ENCODE data around the gene TMEM88. TPM values are rescaled to one million over a fixed set of nuclear protein-coding genes. Genes with fewer than 3 reads are reported as not detected.

TMEM88 gene
- total RNA-seq, 1 experiment from 2014 or later: 1.5 TPM

DNA sequence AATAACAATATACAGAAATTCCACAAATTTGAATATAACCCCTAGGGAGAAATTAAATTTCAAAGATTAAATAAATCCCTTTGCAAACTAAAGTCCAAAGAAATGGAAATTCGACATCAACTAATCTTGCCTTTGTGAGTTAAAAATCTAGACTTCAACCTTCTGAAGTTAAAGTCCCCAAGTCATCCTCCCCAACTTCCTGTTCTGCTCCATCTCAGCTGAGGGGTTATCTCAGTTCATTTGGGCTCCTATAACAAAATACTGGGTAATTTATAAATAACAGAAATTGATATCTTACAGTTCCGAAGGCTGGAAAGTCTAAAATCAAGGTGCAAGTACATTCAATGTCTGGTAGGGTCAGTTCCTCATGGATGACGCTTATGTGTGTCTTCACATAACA is 43.6 kb upstream of the TMEM88 start:
- TF ChIP-seq CTCF (conservative IDR thresholded peaks at IDR 0.05; ENCODE audit: low read depth, low read length) (no peak), EZH2phosphoT487 (IDR thresholded peaks at IDR 0.05; ENCODE audit: borderline replicate concordance, low read length) (no peak), EZH2 (IDR thresholded peaks at IDR 0.05; ENCODE audit: low read length, unreplicated experiment) (no peak)
- Histone ChIP-seq H3K9ac (ENCODE audit: low read length) (no peak overlapping the region), H3K79me2 (ENCODE audit: low read length) (no peaks in the 10 kb centered on the region), H4K20me1 (ENCODE audit: low read length) (no peaks in the 10 kb centered on the region), H3K27me3 (ENCODE audit: low read length) (no peaks in the 10 kb centered on the region), H3K9me2 (replicated peaks; ENCODE audit: low read length) (no peaks in the 10 kb centered on the region), H3K27ac (ENCODE audit: low read length) (no peak overlapping the region), H3F3A (ENCODE audit: low read length, unreplicated experiment) (no peaks in the 10 kb centered on the region), H2AFZ (ENCODE audit: low read length) (no peak overlapping the region), H3K4me3 (ENCODE audit: low read length) (no peak overlapping the region), H3K36me3 (ENCODE audit: low read depth, low read length) (no peaks in the 10 kb centered on the region), H3K4me2 (ENCODE audit: low read length) (no peak overlapping the region), H3K9me3 (ENCODE audit: low read length) (no peaks in the 10 kb centered on the region), H3K4me1 (ENCODE audit: insufficient read depth, low read length) (peaks cover 20% of the 10 kb centered on the region)
- BruUV-seq (replicated peaks): no TSS peak
- ChIA-PET POLR2A (ENCODE audit: unreplicated experiment) (no interaction called here), CTCF (no interaction called here)
- no peak for DNase-seq
- no peak for ATAC-seq
- intact Hi-C loops (cut with micrococcal nuclease): no loop called here

DNA sequence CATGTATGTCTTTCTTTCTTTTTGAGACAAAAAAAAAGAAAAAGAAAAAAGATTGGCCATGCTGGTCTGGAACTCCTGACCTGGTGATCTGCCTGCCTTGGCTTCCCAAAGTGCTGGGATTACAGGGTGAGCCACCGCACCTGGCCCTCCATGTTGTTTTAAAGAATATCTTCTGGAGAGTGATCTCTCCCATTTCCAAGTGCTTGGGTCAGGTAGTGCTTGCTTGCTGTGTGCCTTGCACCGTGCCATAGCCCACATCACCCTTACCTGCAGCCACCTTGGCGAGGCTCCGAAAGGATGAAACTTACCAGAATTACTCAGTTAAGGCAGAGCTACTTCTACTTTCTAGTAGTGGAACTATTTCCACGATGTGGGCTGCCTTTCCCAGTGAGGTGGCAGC is 39.9 kb upstream of the TMEM88 start:
- POLR2A ChIA-PET (ENCODE audit: unreplicated experiment): no interaction called here
- ATAC-seq: no peak

More for the DNA sequence above, 39.9 kb upstream of the TMEM88 start:
- intact Hi-C loops (cut with micrococcal nuclease): no loop called here
- Histone ChIP-seq H3F3A (ENCODE audit: low read length, unreplicated experiment) (no peaks in the 10 kb centered on the region), H3K79me2 (ENCODE audit: low read length) (no peaks in the 10 kb centered on the region), H3K36me3 (ENCODE audit: low read depth, low read length) (no peaks in the 10 kb centered on the region), H3K4me2 (ENCODE audit: low read length) (no peak overlapping the region), H3K27me3 (ENCODE audit: low read length) (no peaks in the 10 kb centered on the region), H3K4me3 (ENCODE audit: low read length) (no peak overlapping the region), H3K9ac (ENCODE audit: low read length) (no peak overlapping the region), H4K20me1 (ENCODE audit: low read length) (no peaks in the 10 kb centered on the region), H3K27ac (ENCODE audit: low read length) (no peak overlapping the region), H3K9me2 (replicated peaks; ENCODE audit: low read length) (no peaks in the 10 kb centered on the region), H3K4me1 (ENCODE audit: insufficient read depth, low read length) (peaks cover 3% of the 10 kb centered on the region), H3K9me3 (ENCODE audit: low read length) (no peaks in the 10 kb centered on the region), H2AFZ (ENCODE audit: low read length) (no peak overlapping the region)
- CTCF ChIA-PET: no interaction called here
- no TSS peak for BruUV-seq (replicated peaks)
- DNase-seq: no peak
- no peak for TF ChIP-seq EZH2phosphoT487 (IDR thresholded peaks at IDR 0.05; ENCODE audit: borderline replicate concordance, low read length)
- TF ChIP-seq CTCF (conservative IDR thresholded peaks at IDR 0.05; ENCODE audit: low read depth, low read length): no peak
- no peak for TF ChIP-seq EZH2 (IDR thresholded peaks at IDR 0.05; ENCODE audit: low read length, unreplicated experiment)

Data from PC-3 (cell line).